CD14-positive monocyte (primary cell): ENCODE measurements around the gene FOXP1. TPM values are rescaled to one million over a fixed set of nuclear protein-coding genes. Genes with fewer than 3 reads are reported as not detected.

ENCODE experiments used
- DNase-seq, 3 donors: peaks; one replicate each; pipeline ENCODE4 v3.0.0-alpha.2; 2011 to 2022
- H2AFZ ChIP-seq: 2 replicates; pipeline ENCODE4 v1.6.0; 2012; ENCODE audit warnings: mild to moderate bottlenecking, low read depth, low read length, inconsistent platforms; ENCODE audit not compliant: insufficient read depth, poor library complexity, severe bottlenecking
- H3K27ac ChIP-seq, 2 donors: 1 replicate in 1 of 2; 2 replicates in 1 of 2; pipeline ENCODE4 v1.5.1; 2012 to 2013; ENCODE audit warnings: low read length in 2 of 2, control low read depth in 1 of 2, inconsistent platforms in 1 of 2, low read depth in 1 of 2, mild to moderate bottlenecking in 1 of 2
- H3K27me3 ChIP-seq, 2 donors: one replicate each; pipeline versions ENCODE4 v1.6.0 to v1.6.1; 2011 to 2013; ENCODE audit warnings: low read length in 2 of 2; ENCODE audit not compliant: control insufficient read depth in 2 of 2, insufficient read depth in 2 of 2
- H3K36me3 ChIP-seq, 2 donors: replicated peaks in 1 of 2; 1 replicate in 1 of 2; 2 replicates in 1 of 2; pipeline versions ENCODE4 v1.5.1 to v1.6.1; 2012 to 2013; ENCODE audit warnings: low read length in 2 of 2, control low read depth in 1 of 2, inconsistent platforms in 1 of 2, mild to moderate bottlenecking in 1 of 2; ENCODE audit not compliant: insufficient read depth in 2 of 2, control insufficient read depth in 1 of 2
- H3K4me1 ChIP-seq, 2 donors: 1 replicate in 1 of 2; 2 replicates in 1 of 2; pipeline versions ENCODE4 v1.5.1 to v1.6.1; 2012 to 2013; ENCODE audit warnings: low read length in 2 of 2, control low read depth in 1 of 2, inconsistent platforms in 1 of 2, mild to moderate bottlenecking in 1 of 2, moderate library complexity in 1 of 2; ENCODE audit not compliant: insufficient read depth in 2 of 2, control insufficient read depth in 1 of 2
- H3K4me2 ChIP-seq: replicated peaks from 2 replicates; pipeline ENCODE3; 2012; ENCODE audit warnings: low read length, moderate library complexity, mild to moderate bottlenecking; ENCODE audit not compliant: poor library complexity, severe bottlenecking; ENCODE audit errors: extremely low read depth
- H3K4me3 ChIP-seq, 3 experiments: fragments of 200-600 bp in 1 of 3; sonication (generic) in 1 of 3; replicated peaks in 1 of 3; 1 replicate in 2 of 3; 2 replicates in 1 of 3; pipeline ENCODE4 v1.5.1; 2011 to 2013; ENCODE audit warnings: low read length in 3 of 3, mild to moderate bottlenecking in 3 of 3, control low read depth in 2 of 3, low read depth in 2 of 3, inconsistent platforms in 1 of 3, moderate library complexity in 1 of 3
- H3K79me2 ChIP-seq: 2 replicates; pipeline ENCODE4 v1.6.0; 2012; ENCODE audit warnings: mild to moderate bottlenecking, control low read depth, inconsistent platforms, low read length, moderate library complexity; ENCODE audit not compliant: insufficient read depth
- H3K9ac ChIP-seq: 2 replicates; pipeline ENCODE4 v1.6.0; 2017; ENCODE audit warnings: low read length, mild to moderate bottlenecking; ENCODE audit not compliant: insufficient read depth, poor library complexity, severe bottlenecking
- H3K9me3 ChIP-seq, 2 donors: replicated peaks in 1 of 2; 1 replicate in 1 of 2; 2 replicates in 1 of 2; pipeline versions ENCODE4 v1.5.1 to v1.6.1; 2012 to 2013; ENCODE audit warnings: low read length in 2 of 2, control low read depth in 1 of 2; ENCODE audit not compliant: control insufficient read depth in 1 of 2, insufficient read depth in 1 of 2
- H4K20me1 ChIP-seq: 2 replicates; pipeline ENCODE4 v1.6.0; 2012; ENCODE audit warnings: mild to moderate bottlenecking, low read length, control low read depth, moderate library complexity; ENCODE audit not compliant: insufficient read depth
- H3K27ac Mint-ChIP-seq, 7 donors: one replicate each; pipeline ENCODE4 v1.8.0; 2020; ENCODE audit warnings: mild to moderate bottlenecking in 7 of 7, mixed read lengths in 7 of 7, moderate library complexity in 6 of 7, inconsistent platforms in 2 of 7
- H3K27me3 Mint-ChIP-seq, 3 donors: one replicate each; pipeline ENCODE4 v1.8.0; 2021 to 2022; ENCODE audit warnings: low read depth in 3 of 3, mild to moderate bottlenecking in 3 of 3, mixed read lengths in 3 of 3, moderate library complexity in 3 of 3, inconsistent platforms in 1 of 3
- H3K36me3 Mint-ChIP-seq, 2 donors: one replicate each; pipeline ENCODE4 v1.8.0; 2020; ENCODE audit warnings: mixed read lengths in 2 of 2, inconsistent platforms in 1 of 2, mild to moderate bottlenecking in 1 of 2
- H3K4me1 Mint-ChIP-seq: one replicate; pipeline ENCODE4 v1.8.0; 2020; ENCODE audit warnings: mild to moderate bottlenecking, mixed read lengths
- H3K4me3 Mint-ChIP-seq, 2 donors: one replicate each; pipeline ENCODE4 v1.8.0; 2020; ENCODE audit warnings: mild to moderate bottlenecking in 2 of 2, mixed read lengths in 2 of 2, moderate library complexity in 1 of 2
- H3K9me3 Mint-ChIP-seq, 7 donors: one replicate each; pipeline ENCODE4 v1.8.0; 2020 to 2022; ENCODE audit warnings: mixed read lengths in 7 of 7, mild to moderate bottlenecking in 6 of 7, moderate library complexity in 6 of 7, inconsistent platforms in 2 of 7
- WGBS: methylation state at CpG from one replicate; pipeline ENCODE4 v1.1.5; 2013; ENCODE audit warnings: missing lambda C conversion rate; ENCODE audit not compliant: insufficient coverage; 5-methylcytosine and 5-hydroxymethylcytosine counted together
- intact Hi-C, 2 donors: fragments of 100-400 bp; cut with micrococcal nuclease; formaldehyde crosslinking; loops; one replicate each; pipeline versions ENCODE4 v1.15.0 to v1.15.1; 2023
- polyA plus RNA-seq, 3 donors: library from polyadenylated mRNA; depleted of rRNA in 1 of 3; unstranded in 2 of 3; stranded (reverse) in 1 of 3; fragments of 300-500 nt in 2 of 3; fragments of >200 nt in 1 of 3; fragmentation: Illumina TruSeq in 2 of 3; gene quantifications; 1 replicate in 2 of 3; 2 replicates in 1 of 3; pipeline ENCODE4 v1.2.3, GENCODE V29; 2012 to 2021
- TF ChIP-seq, protein P1 (sequence below): fragments of 200-600 bp; IDR thresholded peaks from one replicate; pipeline ENCODE4 v1.8.0; 2022; ENCODE audit warnings: antibody characterized with exemption, mild to moderate bottlenecking

Gene FOXP1
- polyA plus RNA-seq, 3 donors = 25.7 to 42.6 (median 27.8) TPM

DNA sequence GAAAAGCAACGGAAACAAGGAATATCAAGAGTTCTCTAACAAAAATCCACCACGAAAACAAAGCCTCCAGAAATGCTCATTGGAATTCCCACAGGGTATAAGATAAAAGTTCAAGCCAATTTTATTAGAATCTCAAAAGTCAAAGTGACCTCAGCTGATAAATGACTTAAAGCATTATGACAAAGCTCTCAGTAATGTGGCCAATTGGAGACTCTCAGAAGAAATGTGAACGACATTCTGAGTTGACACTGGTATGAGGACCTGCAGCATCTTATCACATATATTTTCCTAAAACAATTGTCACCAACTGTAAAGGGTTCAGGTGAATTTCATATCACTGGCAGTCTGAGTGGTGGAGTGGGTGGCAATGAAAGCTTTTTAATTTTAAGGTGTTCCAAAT is 199.1 kb downstream of the FOXP1 start:
- TF ChIP-seq, protein P1, sequence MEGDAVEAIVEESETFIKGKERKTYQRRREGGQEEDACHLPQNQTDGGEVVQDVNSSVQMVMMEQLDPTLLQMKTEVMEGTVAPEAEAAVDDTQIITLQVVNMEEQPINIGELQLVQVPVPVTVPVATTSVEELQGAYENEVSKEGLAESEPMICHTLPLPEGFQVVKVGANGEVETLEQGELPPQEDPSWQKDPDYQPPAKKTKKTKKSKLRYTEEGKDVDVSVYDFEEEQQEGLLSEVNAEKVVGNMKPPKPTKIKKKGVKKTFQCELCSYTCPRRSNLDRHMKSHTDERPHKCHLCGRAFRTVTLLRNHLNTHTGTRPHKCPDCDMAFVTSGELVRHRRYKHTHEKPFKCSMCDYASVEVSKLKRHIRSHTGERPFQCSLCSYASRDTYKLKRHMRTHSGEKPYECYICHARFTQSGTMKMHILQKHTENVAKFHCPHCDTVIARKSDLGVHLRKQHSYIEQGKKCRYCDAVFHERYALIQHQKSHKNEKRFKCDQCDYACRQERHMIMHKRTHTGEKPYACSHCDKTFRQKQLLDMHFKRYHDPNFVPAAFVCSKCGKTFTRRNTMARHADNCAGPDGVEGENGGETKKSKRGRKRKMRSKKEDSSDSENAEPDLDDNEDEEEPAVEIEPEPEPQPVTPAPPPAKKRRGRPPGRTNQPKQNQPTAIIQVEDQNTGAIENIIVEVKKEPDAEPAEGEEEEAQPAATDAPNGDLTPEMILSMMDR = no peak
- Mint-ChIP-seq H3K36me3 (peaks cover 0 to 9% of the 10 kb centered on the region in 2 donors), H3K4me3 (no peak overlapping the region), H3K9me3 (no peaks in the 10 kb centered on the region), H3K27ac (peak overlapping the region in 5 of 7 donors; percentile 1 to 75 (median 51)), H3K27me3 (no peaks in the 10 kb centered on the region), H3K4me1 (peaks cover 39% of the 10 kb centered on the region)
- intact Hi-C loops = no loop called here
- Histone ChIP-seq H3K27ac (peak overlapping the region in 1 of 2 donors; percentile 44), H3K9me3 (no peaks in the 10 kb centered on the region), H3K4me2 (no peak overlapping the region), H3K4me1 (peaks cover 27 to 28% of the 10 kb centered on the region in 2 donors), H4K20me1 (peaks cover 61% of the 10 kb centered on the region), H3K79me2 (peaks cover 79% of the 10 kb centered on the region), H3K9ac (peak overlapping the region; percentile 17), H3K27me3 (no peaks in the 10 kb centered on the region), H3K36me3 (peaks cover 0 to 4% of the 10 kb centered on the region in 2 donors), H2AFZ (no peak overlapping the region), H3K4me3 (no peak overlapping the region)
- DNase-seq = no peak
- no CpG with 5 or more reads among the region's 3 CpGs for WGBS

DNA sequence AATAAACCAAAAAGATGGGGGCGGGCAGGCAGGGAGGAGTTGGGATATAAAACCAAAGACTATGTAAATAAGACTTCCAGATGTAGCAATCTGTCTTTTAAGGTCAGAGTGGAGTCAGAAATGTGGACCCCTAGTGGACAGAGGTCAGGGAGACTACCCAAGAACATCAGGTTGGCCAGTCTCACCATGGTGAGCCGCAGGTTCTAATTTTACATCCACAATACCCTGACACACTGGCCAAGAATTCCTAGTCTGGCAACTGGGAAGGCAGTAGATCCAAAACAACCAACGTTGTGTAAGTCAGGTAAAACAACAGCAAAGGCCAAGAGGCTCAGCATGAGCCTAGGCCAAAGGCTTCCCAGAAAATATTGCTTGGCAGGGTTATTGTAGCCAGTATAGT is 203.4 kb downstream of the FOXP1 start:
- Mint-ChIP-seq H3K27ac (peak overlapping the region in 1 of 7 donors; percentile 41), H3K36me3 (peaks cover 0 to 16% of the 10 kb centered on the region in 2 donors), H3K4me1 (peaks cover 19% of the 10 kb centered on the region), H3K27me3 (no peaks in the 10 kb centered on the region), H3K9me3 (no peaks in the 10 kb centered on the region), H3K4me3 (no peak overlapping the region)
- intact Hi-C loops = no loop called here
- TF ChIP-seq, protein P1 = peak; percentile 27
- peaks cover 8 to 12% of the 10 kb centered on the region in 2 donors for H3K4me1 ChIP-seq
- no peak overlapping the region for H3K27ac ChIP-seq
- no peak overlapping the region for H2AFZ ChIP-seq
- H4K20me1 ChIP-seq = peaks cover 68% of the 10 kb centered on the region
- no peak for DNase-seq
- WGBS = 93% methylated on average over 3 of the region's 3 CpGs
- H3K9me3 ChIP-seq = no peaks in the 10 kb centered on the region
- no peak overlapping the region for H3K9ac ChIP-seq
- no peak overlapping the region for H3K4me3 ChIP-seq
- peaks cover 67% of the 10 kb centered on the region for H3K79me2 ChIP-seq
- peaks cover 0 to 4% of the 10 kb centered on the region in 2 donors for H3K36me3 ChIP-seq
- no peak overlapping the region for H3K4me2 ChIP-seq
- no peaks in the 10 kb centered on the region for H3K27me3 ChIP-seq
